GM19240 (cell line): Measurements from ENCODE around the gene METTL6.
"Not testable (repeated sequence)": the region's sequence is repeated elsewhere in the genome, so short reads cannot be mapped to it uniquely, and the experiment has no call there.

Source experiments
- DNase-seq: peaks from one replicate; pipeline ENCODE4 v3.0.0; 2011; ENCODE audit warnings: low spot score; ENCODE audit not compliant: insufficient read length

The METTL6 gene

DNA sequence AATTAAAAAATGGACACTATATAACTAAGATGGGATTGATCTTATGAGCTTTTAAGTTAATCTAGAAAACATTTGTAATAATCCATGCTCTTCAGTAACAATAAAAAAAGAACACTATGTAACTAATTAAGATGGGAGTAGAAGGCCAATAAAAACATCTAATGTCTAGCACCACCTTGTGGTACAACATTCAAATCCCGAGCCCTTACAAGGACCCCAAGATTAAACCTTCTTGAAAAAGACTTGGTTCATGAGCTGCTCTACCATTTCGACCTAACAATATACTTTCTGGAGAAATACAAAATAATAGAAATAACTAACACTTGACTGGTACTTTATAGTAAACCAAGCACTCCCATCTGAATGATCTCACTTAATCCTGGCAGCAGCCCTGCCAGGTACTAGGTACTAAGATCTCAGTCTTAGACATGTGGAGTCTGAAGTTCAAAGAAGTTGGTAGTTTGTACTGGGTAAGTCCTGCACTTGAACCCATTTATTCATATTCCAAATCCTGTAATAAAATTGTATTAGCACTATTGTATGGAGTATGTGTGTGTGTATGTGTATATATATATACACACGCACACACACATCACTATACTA, 21.8 kb downstream of the METTL6 start:
- peak; percentile 33 for DNase-seq

DNA sequence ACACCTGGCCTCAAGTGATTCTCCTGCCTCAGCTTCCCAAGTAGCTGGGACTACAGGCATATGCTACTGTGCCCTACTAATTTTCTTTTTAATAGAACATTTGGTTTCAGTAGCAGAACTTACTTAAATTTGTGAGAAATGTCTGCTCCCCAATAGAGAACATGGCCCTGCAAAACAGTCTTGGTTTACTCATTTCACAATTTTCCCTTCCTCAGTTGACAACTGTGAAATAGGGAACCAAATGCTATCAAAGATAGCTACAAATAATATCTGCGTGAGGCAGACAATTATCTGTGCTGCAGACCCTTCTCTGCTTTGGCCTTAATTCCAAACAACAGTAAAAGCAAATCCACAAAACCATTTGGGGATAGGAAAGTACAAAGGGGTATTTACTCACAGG, 22.6 kb downstream of the METTL6 start:
- peak; percentile 14 for DNase-seq

GRCh38 chr3:15403965-15404364, 23.4 kb downstream of the METTL6 start:
- DNase-seq, result no peak

DNA sequence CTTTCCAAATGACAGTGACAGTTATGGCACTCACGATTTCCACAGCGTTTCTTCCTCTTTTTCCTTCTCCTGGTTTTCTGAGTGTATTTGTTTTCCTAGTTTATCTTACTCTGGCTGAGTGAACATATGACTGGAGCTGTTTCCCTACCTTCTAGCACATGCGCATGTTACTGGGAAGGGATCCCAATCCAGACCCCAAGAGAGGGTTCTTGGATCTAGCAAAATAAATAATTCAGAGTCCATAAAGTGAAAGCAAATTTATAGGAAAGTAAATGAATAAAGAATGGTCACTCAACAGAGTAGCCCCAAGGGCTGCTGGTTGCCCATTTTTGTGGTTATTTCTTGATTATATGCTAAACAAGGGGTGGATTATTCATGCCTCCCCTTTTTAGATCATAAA, 23.8 kb downstream of the METTL6 start:
- no peak for DNase-seq

- DNase-seq, result no peak
Measured at GRCh38 chr3:15401936-15402335, 25.4 kb downstream of the METTL6 start.

DNA sequence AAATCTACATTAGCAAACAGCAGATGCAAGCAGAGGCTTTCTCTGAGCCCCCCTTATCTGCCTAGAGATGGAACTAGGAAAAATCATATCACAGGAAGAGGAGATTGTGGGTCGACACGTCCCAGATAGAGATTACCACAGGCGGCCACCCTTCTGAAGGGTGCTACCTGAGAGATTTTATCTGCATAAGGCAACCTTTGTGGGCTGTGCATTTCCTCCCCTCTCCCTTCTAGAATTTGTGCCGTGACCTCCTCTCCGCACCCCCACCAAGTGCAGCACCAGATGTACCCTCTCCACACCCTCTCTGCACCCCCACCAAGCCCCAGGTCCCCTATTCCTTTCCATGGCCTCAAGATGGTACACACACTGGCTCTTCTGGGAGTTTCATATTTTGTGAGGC, 27.4 kb downstream of the METTL6 start:
- no peak for DNase-seq

- not testable (repeated sequence) for DNase-seq
Measured at GRCh38 chr3:15398731-15399133, 28.6 kb downstream of the METTL6 start.

DNA sequence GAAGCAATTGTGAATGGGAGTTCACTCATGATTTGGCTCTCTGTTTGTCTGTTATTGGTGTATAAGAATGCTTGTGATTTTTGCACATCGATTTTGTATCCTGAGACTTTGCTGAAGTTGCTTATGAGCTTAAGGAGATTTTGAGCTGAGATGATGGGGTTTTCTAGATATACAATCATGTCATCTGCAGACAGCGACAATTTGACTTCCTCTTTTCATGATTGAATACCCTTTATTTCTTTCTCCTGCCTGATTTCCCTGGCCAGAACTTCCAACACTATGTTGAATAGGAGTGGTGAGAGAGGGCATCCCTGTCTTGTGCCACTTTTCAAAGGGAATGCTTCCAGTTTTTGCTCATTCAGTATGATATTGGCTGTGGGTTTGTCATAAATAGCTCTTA, 34.1 kb downstream of the METTL6 start:
- not testable (repeated sequence) for DNase-seq

DNA sequence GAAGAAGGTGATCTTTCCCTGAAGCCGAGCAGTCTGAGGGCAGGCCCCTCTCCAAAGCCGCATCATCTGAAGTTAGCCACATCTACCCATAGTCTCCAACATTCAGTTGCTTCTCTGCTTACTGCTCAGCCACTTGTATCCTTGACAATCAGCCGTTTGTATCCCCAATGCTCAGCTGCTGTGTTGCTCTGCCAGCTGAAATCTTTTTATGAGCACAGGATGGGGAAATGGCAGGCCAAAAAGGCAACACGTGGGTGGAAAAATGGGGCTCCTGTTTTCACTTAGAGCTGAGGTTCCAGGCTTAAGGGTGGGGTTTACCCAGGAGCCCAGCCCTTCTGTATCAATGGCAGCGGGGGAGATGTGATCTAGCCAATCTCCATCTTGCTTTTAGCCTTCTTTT, 36.3 kb downstream of the METTL6 start:
- no peak for DNase-seq

DNA sequence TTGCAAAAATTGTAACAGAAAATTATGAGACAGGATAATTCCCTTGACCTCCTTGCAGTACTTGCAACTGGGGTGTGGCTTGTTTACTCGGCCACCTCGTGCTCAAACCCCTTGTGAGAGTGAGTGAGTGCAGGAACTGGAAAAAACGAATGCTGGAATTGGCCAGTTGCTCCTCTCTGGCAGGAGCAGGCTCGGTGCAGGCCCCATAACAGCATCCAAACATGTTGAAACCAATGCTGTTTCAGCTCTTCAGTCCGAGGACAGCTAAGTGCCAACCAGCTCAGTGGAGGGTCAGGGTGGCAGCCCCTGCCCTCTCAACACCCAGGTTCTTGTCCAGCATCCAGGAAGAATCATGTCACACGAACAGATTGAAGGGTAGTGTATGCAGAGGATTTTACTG, 36.9 kb downstream of the METTL6 start:
- DNase-seq, result no peak

DNA sequence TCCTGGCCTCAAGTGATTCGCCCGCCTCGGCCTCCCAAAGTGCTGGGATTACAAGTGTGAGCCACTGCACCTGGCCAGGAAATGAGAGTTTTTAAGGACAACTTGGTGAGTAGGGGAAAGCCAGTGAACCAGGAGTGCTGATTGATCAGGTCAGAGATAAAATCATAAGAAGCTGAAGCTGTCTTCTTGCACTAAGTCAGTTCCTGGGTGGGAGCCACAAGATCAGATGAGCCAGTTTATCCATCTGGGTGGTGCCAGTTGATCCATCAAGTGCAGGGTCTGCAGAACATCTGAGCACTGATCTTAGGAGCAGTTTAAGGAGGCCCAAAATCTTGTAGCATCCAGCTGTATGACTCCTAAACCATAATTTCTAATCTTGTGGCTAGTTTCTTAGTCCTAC, 39.0 kb downstream of the METTL6 start:
- DNase-seq, result not testable (repeated sequence)

DNA sequence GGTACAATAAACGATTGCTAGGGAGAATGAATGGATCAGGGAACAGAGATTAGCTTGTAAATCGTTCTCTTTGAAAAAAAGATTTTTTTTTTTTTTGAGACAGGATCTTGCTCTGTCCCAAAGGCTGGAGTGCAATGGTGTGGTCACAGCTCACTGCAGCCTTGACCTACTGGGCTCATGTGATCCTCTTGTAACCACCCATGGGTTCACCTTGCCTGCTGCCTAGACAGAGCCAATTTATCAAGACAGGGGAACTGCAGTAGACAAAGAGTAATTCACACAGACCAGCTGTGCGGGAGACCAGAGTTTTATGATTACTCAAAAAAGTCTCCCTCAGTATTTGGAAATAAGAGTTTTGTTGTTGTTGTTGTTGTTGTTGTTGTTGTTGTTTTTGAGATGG, 39.6 kb downstream of the METTL6 start:
- DNase-seq, result no peak

DNA sequence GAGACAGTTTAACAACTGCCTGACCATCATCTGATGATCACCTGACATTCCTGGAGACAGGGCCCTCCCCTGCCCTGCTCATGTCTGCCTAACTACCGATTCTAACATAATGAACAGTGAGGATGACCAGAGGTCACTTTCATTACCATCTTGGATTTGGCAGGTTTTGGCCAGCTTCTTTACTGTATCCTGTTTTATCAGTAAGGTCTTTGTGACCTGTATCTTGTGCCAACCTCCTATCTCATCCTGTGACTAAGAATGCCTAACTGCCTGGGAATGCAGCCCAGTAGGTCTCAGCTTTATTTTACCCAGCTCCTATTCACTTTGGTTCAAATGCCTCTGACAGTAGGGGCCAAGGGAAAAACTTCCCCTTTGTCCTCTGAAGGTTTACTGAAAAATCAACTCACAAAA, 40.2 kb downstream of the METTL6 start:
- no peak for DNase-seq

GRCh38 chr3:15386654-15386955, 40.7 kb downstream of the METTL6 start:
- not testable (repeated sequence) for DNase-seq

- no peak for DNase-seq
Measured at GRCh38 chr3:15385901-15386653, 41.3 kb downstream of the METTL6 start.

GRCh38 chr3:15385238-15385695, 42.1 kb downstream of the METTL6 start:
- not testable (repeated sequence) for DNase-seq

- DNase-seq, result no peak
Measured at GRCh38 chr3:15384510-15385237, 42.7 kb downstream of the METTL6 start.

GRCh38 chr3:15382405-15382923, 44.9 kb downstream of the METTL6 start:
- DNase-seq, result no peak

GRCh38 chr3:15380980-15381890, 46.1 kb downstream of the METTL6 start:
- no peak for DNase-seq

DNA sequence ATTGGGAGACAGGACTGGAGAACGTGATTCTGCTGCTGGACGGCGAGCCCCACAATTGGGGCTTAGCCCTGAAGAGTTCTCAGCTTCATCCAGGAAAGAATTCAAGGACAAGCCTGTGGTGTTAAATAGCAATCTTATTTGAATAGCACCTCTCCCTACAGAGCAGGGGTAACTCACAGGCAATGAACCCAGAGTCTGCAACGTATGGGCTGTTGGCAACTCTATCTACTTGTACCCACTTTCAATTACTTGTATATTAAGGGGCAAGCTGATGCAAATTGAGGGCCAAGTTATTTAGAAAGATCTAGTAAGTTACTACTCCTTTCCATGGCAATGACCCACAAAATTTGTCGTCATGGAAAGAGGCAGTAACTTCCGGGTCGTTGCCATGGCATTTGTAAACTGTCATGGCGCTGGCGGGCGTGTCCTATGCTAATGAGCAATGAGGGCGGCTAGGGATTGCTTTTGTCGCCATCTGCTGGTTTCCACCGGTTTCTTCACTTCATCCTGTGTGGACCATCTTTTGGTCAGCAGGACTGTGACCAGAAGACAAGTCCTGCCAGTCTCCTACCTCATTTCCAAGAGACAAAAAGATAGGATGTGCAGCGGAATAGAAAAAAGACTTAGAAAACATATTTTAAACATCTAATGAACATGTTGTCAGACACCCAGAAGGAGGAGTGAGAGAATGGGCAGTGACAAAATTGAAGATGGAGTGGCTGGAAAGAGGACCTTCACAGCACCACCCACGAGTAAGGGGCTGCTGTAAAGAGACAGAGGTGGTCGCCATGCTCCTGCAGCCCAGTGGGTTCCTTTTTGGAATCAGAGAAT, 49.2 kb downstream of the METTL6 start:
- peak; percentile 19 for DNase-seq
